GM23338 (cell line): ENCODE data around the gene CLIC5. TPM values are rescaled to one million over a fixed set of nuclear protein-coding genes. Genes with fewer than 3 reads are reported as not detected.

ENCODE experiments used
- ATAC-seq: fragments of 200-7000 bp; cut with Tn5 transposase; 3 replicates; pipeline ENCODE4 v1.9.1; 2020
- DNase-seq: peaks from one replicate; pipeline ENCODE4 v3.0.0-alpha.2; 2015; ENCODE audit warnings: low spot score
- H2AFZ ChIP-seq: fragments of 200-600 bp; sonication (generic); 2 replicates; pipeline ENCODE4 v1.8.0; 2016; ENCODE audit warnings: antibody characterized with exemption, mild to moderate bottlenecking, moderate library complexity
- H3F3A ChIP-seq: fragments of 200-600 bp; sonication (generic); replicated peaks from 2 replicates; pipeline ENCODE4 v1.8.0; 2017; ENCODE audit warnings: antibody characterized with exemption, mixed run types, low read depth
- H3K27ac ChIP-seq: fragments of 200-600 bp; sonication (generic); 2 replicates; pipeline ENCODE4 v1.6.1; 2016; ENCODE audit warnings: low read depth
- H3K27me3 ChIP-seq: fragments of 200-600 bp; sonication (generic); 2 replicates; pipeline ENCODE4 v1.8.0; 2016; ENCODE audit warnings: mild to moderate bottlenecking, mixed run types, moderate library complexity; ENCODE audit not compliant: insufficient read depth
- H3K36me3 ChIP-seq: fragments of 200-600 bp; sonication (generic); 2 replicates; pipeline ENCODE4 v1.8.0; 2016; ENCODE audit warnings: mild to moderate bottlenecking; ENCODE audit not compliant: insufficient read depth
- H3K4me1 ChIP-seq: fragments of 200-600 bp; sonication (generic); 2 replicates; pipeline ENCODE4 v1.8.0; 2016; ENCODE audit warnings: mild to moderate bottlenecking, moderate library complexity; ENCODE audit not compliant: insufficient read depth
- H3K4me2 ChIP-seq: fragments of 200-600 bp; sonication (generic); 2 replicates; pipeline ENCODE4 v1.7.1; 2017; ENCODE audit warnings: mixed run types
- H3K4me3 ChIP-seq: fragments of 200-600 bp; sonication (generic); 2 replicates; pipeline ENCODE4 v1.6.1; 2016; ENCODE audit warnings: mixed run types
- H3K79me2 ChIP-seq: fragments of 200-600 bp; sonication (generic); replicated peaks from 2 replicates; pipeline ENCODE4 v1.8.0; 2017; ENCODE audit warnings: mild to moderate bottlenecking; ENCODE audit not compliant: insufficient read depth
- H3K9me2 ChIP-seq: fragments of 200-600 bp; sonication (generic); 2 replicates; pipeline ENCODE4 v1.8.0; 2017; ENCODE audit not compliant: insufficient read depth
- H4K20me1 ChIP-seq: fragments of 200-600 bp; sonication (generic); replicated peaks from 2 replicates; pipeline ENCODE4 v1.8.0; 2017; ENCODE audit warnings: mild to moderate bottlenecking; ENCODE audit not compliant: insufficient read depth
- H3K27ac Mint-ChIP-seq: 2 replicates; pipeline ENCODE4 v1.8.0; 2020; ENCODE audit warnings: inconsistent platforms, mild to moderate bottlenecking, moderate library complexity, mixed read lengths
- H3K27me3 Mint-ChIP-seq: 3 replicates; pipeline ENCODE4 v1.8.0; 2022; ENCODE audit warnings: low read depth, mild to moderate bottlenecking, moderate library complexity, mixed read lengths, inconsistent platforms; ENCODE audit not compliant: insufficient read depth, poor library complexity
- H3K36me3 Mint-ChIP-seq: 3 replicates; pipeline ENCODE4 v1.8.0; 2021; ENCODE audit warnings: low read depth, mild to moderate bottlenecking, inconsistent platforms, moderate library complexity, mixed read lengths
- H3K4me1 Mint-ChIP-seq: 3 replicates; pipeline ENCODE4 v1.8.0; 2020; ENCODE audit warnings: mild to moderate bottlenecking, inconsistent platforms, mixed read lengths
- H3K4me3 Mint-ChIP-seq: 3 replicates; pipeline ENCODE4 v1.8.0; 2021; ENCODE audit warnings: moderate library complexity, mild to moderate bottlenecking, inconsistent platforms, mixed read lengths
- H3K9me3 Mint-ChIP-seq: 3 replicates; pipeline ENCODE4 v1.8.0; 2020; ENCODE audit warnings: moderate library complexity, mild to moderate bottlenecking, inconsistent platforms, mixed read lengths
- JUNB ChIP-seq: IDR thresholded peaks from one replicate; pipeline ENCODE4 v1.6.1; 2016; ENCODE audit warnings: antibody characterized with exemption; ENCODE audit not compliant: unreplicated experiment
- NANOG ChIP-seq: IDR thresholded peaks from 2 replicates; pipeline ENCODE4 v1.6.1; 2016; ENCODE audit warnings: antibody characterized with exemption, borderline replicate concordance
- ZNF331 ChIP-seq: fragments of 250-450 bp; sonication (Bioruptor Pico); IDR thresholded peaks from 2 replicates; pipeline ENCODE4 v1.5.0; 2020; ENCODE audit warnings: low read depth, mild to moderate bottlenecking, moderate library complexity
- polyA plus RNA-seq: library from polyadenylated mRNA; unstranded; fragments of >200 nt; fragmentation: Nextera tagmentation; extraction: Ambion mirVana; gene quantifications from 2 replicates; pipeline ENCODE4 v1.2.1, GENCODE V29; 2016
- total RNA-seq: library from RNA; depleted of rRNA; stranded (reverse); fragments of >200 nt; shearing (Covaris generic); gene quantifications from 2 replicates; pipeline ENCODE4 v1.2.3, GENCODE V29; 2014
- TF ChIP-seq, protein P1 (sequence below): fragments of 250-450 bp; sonication (Bioruptor Pico); IDR thresholded peaks from 2 replicates; pipeline ENCODE4 v1.5.0; 2020; ENCODE audit warnings: mild to moderate bottlenecking, moderate library complexity

Gene CLIC5
- total and polyA plus RNA-seq, 2 experiments from 2014 or later: 0.08 TPM; not detected in 1

DNA sequence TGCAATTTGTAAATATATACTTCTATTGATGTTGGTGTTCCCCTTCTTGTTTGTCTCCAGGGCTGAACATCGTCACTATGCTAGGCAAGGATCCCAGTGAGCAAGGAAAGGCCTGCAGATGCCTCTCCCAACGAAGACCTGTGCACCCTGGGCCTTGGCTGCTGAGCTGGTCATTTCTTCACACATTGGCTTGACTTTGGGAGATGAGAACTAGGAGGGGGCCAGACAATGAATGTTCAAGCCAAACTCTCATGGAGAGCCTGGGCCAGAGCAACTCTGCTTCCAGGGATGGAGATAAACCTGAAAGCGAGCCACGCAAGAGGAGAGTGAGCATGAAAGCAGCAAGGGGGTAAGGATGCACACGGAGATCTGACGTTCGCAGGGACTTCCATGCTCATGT lies 104.0 kb downstream of the CLIC5 start:
- Mint-ChIP-seq H3K36me3 (no peaks in the 10 kb centered on the region), H3K9me3 (peaks cover 6% of the 10 kb centered on the region; the same call in 2 of the 3 replicates), H3K4me3 (no peak overlapping the region), H3K4me1 (no peaks in the 10 kb centered on the region), H3K27me3 (peaks cover 1% of the 10 kb centered on the region), H3K27ac (no peak overlapping the region)
- no peaks in the 10 kb centered on the region for H3K4me1 ChIP-seq
- H3K27ac ChIP-seq: no peak overlapping the region
- H3K9me2 ChIP-seq: peaks cover 10% of the 10 kb centered on the region; the same call in 1 of the 2 replicates
- no peaks in the 10 kb centered on the region for H3K27me3 ChIP-seq
- no peak for TF ChIP-seq JUNB
- TF ChIP-seq ZNF331 (CRISPR knock-in tag): no peak
- TF ChIP-seq, protein P1, sequence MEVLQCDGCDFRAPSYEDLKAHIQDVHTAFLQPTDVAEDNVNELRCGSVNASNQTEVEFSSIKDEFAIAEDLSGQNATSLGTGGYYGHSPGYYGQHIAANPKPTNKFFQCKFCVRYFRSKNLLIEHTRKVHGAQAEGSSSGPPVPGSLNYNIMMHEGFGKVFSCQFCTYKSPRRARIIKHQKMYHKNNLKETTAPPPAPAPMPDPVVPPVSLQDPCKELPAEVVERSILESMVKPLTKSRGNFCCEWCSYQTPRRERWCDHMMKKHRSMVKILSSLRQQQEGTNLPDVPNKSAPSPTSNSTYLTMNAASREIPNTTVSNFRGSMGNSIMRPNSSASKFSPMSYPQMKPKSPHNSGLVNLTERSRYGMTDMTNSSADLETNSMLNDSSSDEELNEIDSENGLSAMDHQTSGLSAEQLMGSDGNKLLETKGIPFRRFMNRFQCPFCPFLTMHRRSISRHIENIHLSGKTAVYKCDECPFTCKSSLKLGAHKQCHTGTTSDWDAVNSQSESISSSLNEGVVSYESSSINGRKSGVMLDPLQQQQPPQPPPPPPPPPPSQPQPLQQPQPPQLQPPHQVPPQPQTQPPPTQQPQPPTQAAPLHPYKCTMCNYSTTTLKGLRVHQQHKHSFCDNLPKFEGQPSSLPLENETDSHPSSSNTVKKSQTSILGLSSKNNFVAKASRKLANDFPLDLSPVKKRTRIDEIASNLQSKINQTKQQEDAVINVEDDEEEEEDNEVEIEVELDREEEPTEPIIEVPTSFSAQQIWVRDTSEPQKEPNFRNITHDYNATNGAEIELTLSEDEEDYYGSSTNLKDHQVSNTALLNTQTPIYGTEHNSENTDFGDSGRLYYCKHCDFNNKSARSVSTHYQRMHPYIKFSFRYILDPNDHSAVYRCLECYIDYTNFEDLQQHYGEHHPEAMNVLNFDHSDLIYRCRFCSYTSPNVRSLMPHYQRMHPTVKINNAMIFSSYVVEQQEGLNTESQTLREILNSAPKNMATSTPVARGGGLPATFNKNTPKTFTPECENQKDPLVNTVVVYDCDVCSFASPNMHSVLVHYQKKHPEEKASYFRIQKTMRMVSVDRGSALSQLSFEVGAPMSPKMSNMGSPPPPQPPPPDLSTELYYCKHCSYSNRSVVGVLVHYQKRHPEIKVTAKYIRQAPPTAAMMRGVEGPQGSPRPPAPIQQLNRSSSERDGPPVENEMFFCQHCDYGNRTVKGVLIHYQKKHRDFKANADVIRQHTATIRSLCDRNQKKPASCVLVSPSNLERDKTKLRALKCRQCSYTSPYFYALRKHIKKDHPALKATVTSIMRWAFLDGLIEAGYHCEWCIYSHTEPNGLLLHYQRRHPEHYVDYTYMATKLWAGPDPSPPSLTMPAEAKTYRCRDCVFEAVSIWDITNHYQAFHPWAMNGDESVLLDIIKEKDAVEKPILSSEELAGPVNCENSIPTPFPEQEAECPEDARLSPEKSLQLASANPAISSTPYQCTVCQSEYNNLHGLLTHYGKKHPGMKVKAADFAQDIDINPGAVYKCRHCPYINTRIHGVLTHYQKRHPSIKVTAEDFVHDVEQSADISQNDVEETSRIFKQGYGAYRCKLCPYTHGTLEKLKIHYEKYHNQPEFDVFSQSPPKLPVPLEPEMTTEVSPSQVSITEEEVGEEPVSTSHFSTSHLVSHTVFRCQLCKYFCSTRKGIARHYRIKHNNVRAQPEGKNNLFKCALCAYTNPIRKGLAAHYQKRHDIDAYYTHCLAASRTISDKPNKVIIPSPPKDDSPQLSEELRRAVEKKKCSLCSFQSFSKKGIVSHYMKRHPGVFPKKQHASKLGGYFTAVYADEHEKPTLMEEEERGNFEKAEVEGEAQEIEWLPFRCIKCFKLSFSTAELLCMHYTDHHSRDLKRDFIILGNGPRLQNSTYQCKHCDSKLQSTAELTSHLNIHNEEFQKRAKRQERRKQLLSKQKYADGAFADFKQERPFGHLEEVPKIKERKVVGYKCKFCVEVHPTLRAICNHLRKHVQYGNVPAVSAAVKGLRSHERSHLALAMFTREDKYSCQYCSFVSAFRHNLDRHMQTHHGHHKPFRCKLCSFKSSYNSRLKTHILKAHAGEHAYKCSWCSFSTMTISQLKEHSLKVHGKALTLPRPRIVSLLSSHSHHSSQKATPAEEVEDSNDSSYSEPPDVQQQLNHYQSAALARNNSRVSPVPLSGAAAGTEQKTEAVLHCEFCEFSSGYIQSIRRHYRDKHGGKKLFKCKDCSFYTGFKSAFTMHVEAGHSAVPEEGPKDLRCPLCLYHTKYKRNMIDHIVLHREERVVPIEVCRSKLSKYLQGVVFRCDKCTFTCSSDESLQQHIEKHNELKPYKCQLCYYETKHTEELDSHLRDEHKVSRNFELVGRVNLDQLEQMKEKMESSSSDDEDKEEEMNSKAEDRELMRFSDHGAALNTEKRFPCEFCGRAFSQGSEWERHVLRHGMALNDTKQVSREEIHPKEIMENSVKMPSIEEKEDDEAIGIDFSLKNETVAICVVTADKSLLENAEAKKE (CRISPR knock-in tag): no peak
- no peaks in the 10 kb centered on the region for H3K79me2 ChIP-seq
- ATAC-seq (no peak), DNase-seq (no peak)
- H3K4me2 ChIP-seq: no peak overlapping the region
- no peak overlapping the region for H2AFZ ChIP-seq
- no peaks in the 10 kb centered on the region for H3K36me3 ChIP-seq
- no peaks in the 10 kb centered on the region for H3F3A ChIP-seq
- no peaks in the 10 kb centered on the region for H4K20me1 ChIP-seq
- H3K4me3 ChIP-seq: no peak overlapping the region

DNA sequence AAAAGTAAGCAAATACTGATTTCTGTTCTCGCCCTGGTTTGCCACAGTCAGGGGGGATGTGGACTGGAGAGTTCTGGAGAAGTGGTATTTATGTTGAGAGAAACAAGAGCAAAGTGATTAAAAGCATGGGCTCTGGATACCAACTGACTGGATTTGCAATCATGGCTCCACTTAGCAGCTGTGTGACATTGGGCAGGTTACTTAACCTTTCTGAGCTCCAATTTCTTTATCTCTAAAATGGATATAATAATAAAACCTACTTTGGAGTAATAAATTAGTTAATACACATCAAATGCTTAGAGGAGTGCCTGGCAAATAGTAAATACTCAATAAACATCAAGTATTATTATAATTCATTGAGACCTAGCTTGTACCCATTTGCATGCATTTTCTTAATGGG lies 111.7 kb downstream of the CLIC5 start:
- Histone ChIP-seq H3K4me3 (no peak overlapping the region), H4K20me1 (no peaks in the 10 kb centered on the region), H3K79me2 (no peaks in the 10 kb centered on the region), H3F3A (no peaks in the 10 kb centered on the region), H3K36me3 (no peaks in the 10 kb centered on the region), H3K4me2 (no peak overlapping the region), H3K4me1 (peaks cover 23% of the 10 kb centered on the region), H3K27ac (no peak overlapping the region), H3K9me2 (peaks cover 5% of the 10 kb centered on the region; the same call in 1 of the 2 replicates), H3K27me3 (no peaks in the 10 kb centered on the region), H2AFZ (no peak overlapping the region)
- Mint-ChIP-seq H3K4me1 (peaks cover 27% of the 10 kb centered on the region), H3K27ac (no peak overlapping the region), H3K4me3 (no peak overlapping the region), H3K27me3 (peaks cover 5% of the 10 kb centered on the region), H3K9me3 (peaks cover 12% of the 10 kb centered on the region; the same call in 2 of the 3 replicates), H3K36me3 (no peaks in the 10 kb centered on the region; the same call in 2 of the 3 replicates)
- no peak for TF ChIP-seq NANOG
- ATAC-seq (no peak), DNase-seq (no peak)
